Measurements from ENCODE around the gene EEF1G. TPM values are rescaled to one million over a fixed set of nuclear protein-coding genes. Genes with fewer than 3 reads are reported as not detected.
A peak's percentile ranks its signal among the peaks of the same experiment; 100 is the strongest.

The EEF1G gene
- total and polyA plus RNA-seq, 2 of the 13 experiments (the other 11 are each of a cell fraction or from before 2014, with no cell fraction given) = 1,787 to 2,144 TPM

GRCh38 chr11:62545437-62546243 lies 28.1 kb downstream of the EEF1G start (continued):
- peak; percentile 36; the same call in 1 of the 2 replicates for TF ChIP-seq ZNF296 (CRISPR knock-in tag; conservative IDR thresholded peaks at IDR 0.05)
- no peak for TF ChIP-seq CREB1 (IDR thresholded peaks at IDR 0.05)
- no peak for TF ChIP-seq CREB1 (CRISPR knock-in tag; IDR thresholded peaks at IDR 0.05)
- no peak for TF ChIP-seq ZBTB38 (CRISPR knock-in tag; IDR thresholded peaks at IDR 0.05)
- TF ChIP-seq ELF1 (CRISPR knock-in tag; IDR thresholded peaks at IDR 0.05) = no peak
- no peak for TF ChIP-seq ZSCAN29 (CRISPR knock-in tag; conservative IDR thresholded peaks at IDR 0.05)
- no peak for TF ChIP-seq ZFP36L2 (CRISPR knock-in tag; IDR thresholded peaks at IDR 0.05)
- no peak for TF ChIP-seq FLYWCH1 (CRISPR knock-in tag; IDR thresholded peaks at IDR 0.05)
- TF ChIP-seq, protein P1, sequence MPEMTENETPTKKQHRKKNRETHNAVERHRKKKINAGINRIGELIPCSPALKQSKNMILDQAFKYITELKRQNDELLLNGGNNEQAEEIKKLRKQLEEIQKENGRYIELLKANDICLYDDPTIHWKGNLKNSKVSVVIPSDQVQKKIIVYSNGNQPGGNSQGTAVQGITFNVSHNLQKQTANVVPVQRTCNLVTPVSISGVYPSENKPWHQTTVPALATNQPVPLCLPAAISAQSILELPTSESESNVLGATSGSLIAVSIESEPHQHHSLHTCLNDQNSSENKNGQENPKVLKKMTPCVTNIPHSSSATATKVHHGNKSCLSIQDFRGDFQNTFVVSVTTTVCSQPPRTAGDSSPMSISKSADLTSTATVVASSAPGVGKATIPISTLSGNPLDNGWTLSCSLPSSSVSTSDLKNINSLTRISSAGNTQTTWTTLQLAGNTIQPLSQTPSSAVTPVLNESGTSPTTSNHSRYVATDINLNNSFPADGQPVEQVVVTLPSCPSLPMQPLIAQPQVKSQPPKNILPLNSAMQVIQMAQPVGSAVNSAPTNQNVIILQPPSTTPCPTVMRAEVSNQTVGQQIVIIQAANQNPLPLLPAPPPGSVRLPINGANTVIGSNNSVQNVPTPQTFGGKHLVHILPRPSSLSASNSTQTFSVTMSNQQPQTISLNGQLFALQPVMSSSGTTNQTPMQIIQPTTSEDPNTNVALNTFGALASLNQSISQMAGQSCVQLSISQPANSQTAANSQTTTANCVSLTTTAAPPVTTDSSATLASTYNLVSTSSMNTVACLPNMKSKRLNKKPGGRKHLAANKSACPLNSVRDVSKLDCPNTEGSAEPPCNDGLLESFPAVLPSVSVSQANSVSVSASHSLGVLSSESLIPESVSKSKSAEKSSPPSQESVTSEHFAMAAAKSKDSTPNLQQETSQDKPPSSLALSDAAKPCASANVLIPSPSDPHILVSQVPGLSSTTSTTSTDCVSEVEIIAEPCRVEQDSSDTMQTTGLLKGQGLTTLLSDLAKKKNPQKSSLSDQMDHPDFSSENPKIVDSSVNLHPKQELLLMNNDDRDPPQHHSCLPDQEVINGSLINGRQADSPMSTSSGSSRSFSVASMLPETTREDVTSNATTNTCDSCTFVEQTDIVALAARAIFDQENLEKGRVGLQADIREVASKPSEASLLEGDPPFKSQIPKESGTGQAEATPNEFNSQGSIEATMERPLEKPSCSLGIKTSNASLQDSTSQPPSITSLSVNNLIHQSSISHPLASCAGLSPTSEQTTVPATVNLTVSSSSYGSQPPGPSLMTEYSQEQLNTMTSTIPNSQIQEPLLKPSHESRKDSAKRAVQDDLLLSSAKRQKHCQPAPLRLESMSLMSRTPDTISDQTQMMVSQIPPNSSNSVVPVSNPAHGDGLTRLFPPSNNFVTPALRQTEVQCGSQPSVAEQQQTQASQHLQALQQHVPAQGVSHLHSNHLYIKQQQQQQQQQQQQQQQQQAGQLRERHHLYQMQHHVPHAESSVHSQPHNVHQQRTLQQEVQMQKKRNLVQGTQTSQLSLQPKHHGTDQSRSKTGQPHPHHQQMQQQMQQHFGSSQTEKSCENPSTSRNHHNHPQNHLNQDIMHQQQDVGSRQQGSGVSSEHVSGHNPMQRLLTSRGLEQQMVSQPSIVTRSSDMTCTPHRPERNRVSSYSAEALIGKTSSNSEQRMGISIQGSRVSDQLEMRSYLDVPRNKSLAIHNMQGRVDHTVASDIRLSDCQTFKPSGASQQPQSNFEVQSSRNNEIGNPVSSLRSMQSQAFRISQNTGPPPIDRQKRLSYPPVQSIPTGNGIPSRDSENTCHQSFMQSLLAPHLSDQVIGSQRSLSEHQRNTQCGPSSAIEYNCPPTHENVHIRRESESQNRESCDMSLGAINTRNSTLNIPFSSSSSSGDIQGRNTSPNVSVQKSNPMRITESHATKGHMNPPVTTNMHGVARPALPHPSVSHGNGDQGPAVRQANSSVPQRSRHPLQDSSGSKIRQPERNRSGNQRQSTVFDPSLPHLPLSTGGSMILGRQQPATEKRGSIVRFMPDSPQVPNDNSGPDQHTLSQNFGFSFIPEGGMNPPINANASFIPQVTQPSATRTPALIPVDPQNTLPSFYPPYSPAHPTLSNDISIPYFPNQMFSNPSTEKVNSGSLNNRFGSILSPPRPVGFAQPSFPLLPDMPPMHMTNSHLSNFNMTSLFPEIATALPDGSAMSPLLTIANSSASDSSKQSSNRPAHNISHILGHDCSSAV (CRISPR knock-in tag; IDR thresholded peaks at IDR 0.05; ENCODE audit: borderline replicate concordance) = no peak
- no peak for TF ChIP-seq ZNF326 (CRISPR knock-in tag; IDR thresholded peaks at IDR 0.05; ENCODE audit: borderline replicate concordance)
- TF ChIP-seq ZNF180 (CRISPR knock-in tag; IDR thresholded peaks at IDR 0.05; ENCODE audit: borderline replicate concordance, low read depth) = no peak
- no peak for TF ChIP-seq STAT5B (CRISPR knock-in tag; IDR thresholded peaks at IDR 0.05)
- TF ChIP-seq PAF1 (CRISPR knock-in tag; IDR thresholded peaks at IDR 0.05) = no peak
- TF ChIP-seq KDM5A (IDR thresholded peaks at IDR 0.05; ENCODE audit: borderline replicate concordance, low read length) = no peak
- TF ChIP-seq BCL6 (CRISPR knock-in tag; IDR thresholded peaks at IDR 0.05) = 0 out of 2 replicates have a peak, but pooled peaks have one; percentile 27
- TF ChIP-seq SMARCE1 (IDR thresholded peaks at IDR 0.05; ENCODE audit: borderline replicate concordance) = no peak
- no peak for TF ChIP-seq KDM5B (CRISPR knock-in tag; IDR thresholded peaks at IDR 0.05; ENCODE audit: borderline replicate concordance)
- no peak for TF ChIP-seq ISL2 (CRISPR knock-in tag; IDR thresholded peaks at IDR 0.05)
- no peak for TF ChIP-seq ARNT (IDR thresholded peaks at IDR 0.05)
- peak; percentile 74 for TF ChIP-seq AKAP8 (CRISPR knock-in tag; IDR thresholded peaks at IDR 0.05)
- no peak for TF ChIP-seq HCFC1 (IDR thresholded peaks at IDR 0.05; ENCODE audit: low read depth, low read length)
- no peak for TF ChIP-seq ISX (CRISPR knock-in tag; conservative IDR thresholded peaks at IDR 0.05)
- TF ChIP-seq ZNF619 (CRISPR knock-in tag; IDR thresholded peaks at IDR 0.05) = no peak

Measured in HepG2 (cell line).